Measurements from ENCODE around the gene GPATCH8.

GPATCH8 gene

GRCh38 chr17:44353672-44354331, 149.4 kb downstream of the GPATCH8 start:
- no peak for DNase-seq

- no peak for DNase-seq
Observed at GRCh38 chr17:44352828-44353671, 150.2 kb downstream of the GPATCH8 start.

- DNase-seq: no peak
Observed at GRCh38 chr17:44351961-44352827, 151.0 kb downstream of the GPATCH8 start.

- DNase-seq: no peak
Observed at GRCh38 chr17:44351464-44351863, 151.7 kb downstream of the GPATCH8 start.

- DNase-seq: peak; percentile 28
Observed at GRCh38 chr17:44350733-44351226, 152.4 kb downstream of the GPATCH8 start.

GRCh38 chr17:44349553-44350070, 153.6 kb downstream of the GPATCH8 start:
- no peak for DNase-seq

- no peak for DNase-seq
Observed at GRCh38 chr17:44348988-44349364, 154.2 kb downstream of the GPATCH8 start.

- DNase-seq: no peak
Observed at GRCh38 chr17:44348234-44348987, 154.8 kb downstream of the GPATCH8 start.
